ENCODE measurements around the gene ELMO1. TPM values are rescaled to one million over a fixed set of nuclear protein-coding genes. Genes with fewer than 3 reads are reported as not detected.

ELMO1 gene
- total RNA-seq, 1 experiment from 2014 or later = 1.1 TPM

GRCh38 chr7:37262181-37262580 is 186.5 kb downstream of the ELMO1 start:
- no peak overlapping the region for H3K9ac ChIP-seq (ENCODE audit: low read length)
- ChIA-PET CTCF (no interaction called here), POLR2A (no interaction called here), RAD21 (ENCODE audit: low non-redundant PET in 1 of 2, low total read pairs in 2 of 2, uncharacterized antibody in 2 of 2, unreplicated experiment in 2 of 2) (no interaction called here)
- H4K20me1 ChIP-seq (ENCODE audit: insufficient read depth) = no peaks in the 10 kb centered on the region
- intact Hi-C loops (cut with micrococcal nuclease) = no loop called here
- no peaks in the 10 kb centered on the region for H3K79me2 ChIP-seq (ENCODE audit: insufficient read depth, low read length)
- no TSS peak for BruUV-seq (replicated peaks)
- DNase-seq (ENCODE audit: low read depth, low spot score) (no peak), ATAC-seq (no peak)
- H3K4me3 ChIP-seq (replicated peaks in 1 of 2; ENCODE audit: low read depth in 1 of 2, low read length in 2 of 2) = no peak overlapping the region
- H3K36me3 ChIP-seq (ENCODE audit: control insufficient read depth in 1 of 2, insufficient read depth in 2 of 2, low read length in 2 of 2) = no peaks in the 10 kb centered on the region
- no peak overlapping the region for H3K27ac ChIP-seq (ENCODE audit: low read depth, low read length)
- no peaks in the 10 kb centered on the region for H3K9me3 ChIP-seq (ENCODE audit: control insufficient read depth in 1 of 2, insufficient read depth in 1 of 2, low read depth in 1 of 2, low read length in 2 of 2)
- no peak overlapping the region for H2AFZ ChIP-seq (ENCODE audit: low read depth, low read length, poor library complexity, severe bottlenecking)
- no peaks in the 10 kb centered on the region for H3K4me1 ChIP-seq (ENCODE audit: control insufficient read depth in 1 of 2, insufficient read depth in 2 of 2, low read length in 2 of 2)
- no peaks in the 10 kb centered on the region for H3K9me2 ChIP-seq (ENCODE audit: insufficient read depth)
- no peak overlapping the region for H3K4me2 ChIP-seq (ENCODE audit: low read length)
- TF ChIP-seq MAX (IDR thresholded peaks at IDR 0.05) = no peak
- TF ChIP-seq CTCF (IDR thresholded peaks at IDR 0.05 in 2 of 3, conservative IDR thresholded peaks at IDR 0.05 in 1 of 3; ENCODE audit: borderline replicate concordance in 1 of 3, insufficient read depth in 1 of 3, low read depth in 2 of 3, low read length in 2 of 3) = no peak
- no peak for TF ChIP-seq EGR1 (IDR thresholded peaks at IDR 0.05; ENCODE audit: low read depth)
- TF ChIP-seq SRF (IDR thresholded peaks at IDR 0.05; ENCODE audit: low read depth) = no peak
- no peak for TF ChIP-seq ZBTB33 (IDR thresholded peaks at IDR 0.05; ENCODE audit: extremely low read depth, insufficient replicate concordance, low read length)
- TF ChIP-seq SP1 (IDR thresholded peaks at IDR 0.05; ENCODE audit: low read depth) = no peak
- no peak for TF ChIP-seq EZH2phosphoT487 (IDR thresholded peaks at IDR 0.05; ENCODE audit: borderline replicate concordance)
- no peak for TF ChIP-seq FOSL1 (IDR thresholded peaks at IDR 0.05; ENCODE audit: low read depth)
- no peak for TF ChIP-seq SIN3A (IDR thresholded peaks at IDR 0.05; ENCODE audit: low read depth)
- no peak for TF ChIP-seq YY1 (IDR thresholded peaks at IDR 0.05; ENCODE audit: extremely low read depth, insufficient replicate concordance, low read depth, low read length)
- no peak for TF ChIP-seq CBX3 (IDR thresholded peaks at IDR 0.05; ENCODE audit: low read depth)
- no peak for TF ChIP-seq TCF7L2 (IDR thresholded peaks at IDR 0.05; ENCODE audit: borderline replicate concordance, extremely low read depth, insufficient read depth, insufficient read length)
- no peak for TF ChIP-seq REST (IDR thresholded peaks at IDR 0.05; ENCODE audit: low read depth)
- TF ChIP-seq RAD21 (IDR thresholded peaks at IDR 0.05; ENCODE audit: low read depth) = no peak
- TF ChIP-seq ZFX (IDR thresholded peaks at IDR 0.05) = no peak
- TF ChIP-seq ZNF274 (IDR thresholded peaks at IDR 0.05; ENCODE audit: low read depth, low read length) = no peak
- H3K27me3 ChIP-seq (ENCODE audit: insufficient read depth, low read length) = peaks cover 55% of the 10 kb centered on the region
